Measurements from ENCODE around the gene COL8A1.

The COL8A1 gene

GRCh38 chr3:99764377-99764776, 126.0 kb downstream of the COL8A1 start (continued):
- TF ChIP-seq TSHZ2 (CRISPR knock-in tag; IDR thresholded peaks at IDR 0.05) (no peak), ZFP3 (CRISPR knock-in tag; IDR thresholded peaks at IDR 0.05) (no peak), OSR1 (CRISPR knock-in tag; IDR thresholded peaks at IDR 0.05) (no peak)

- no peak; the same call in 2 of the 3 replicates for ATAC-seq
- TF ChIP-seq TCF4 (CRISPR knock-in tag; IDR thresholded peaks at IDR 0.05; ENCODE audit: borderline replicate concordance), result no peak
- no peak for TF ChIP-seq GLIS3 (CRISPR knock-in tag; IDR thresholded peaks at IDR 0.05)
- no peak for TF ChIP-seq ZFP3 (CRISPR knock-in tag; IDR thresholded peaks at IDR 0.05)
- TF ChIP-seq, protein P1, sequence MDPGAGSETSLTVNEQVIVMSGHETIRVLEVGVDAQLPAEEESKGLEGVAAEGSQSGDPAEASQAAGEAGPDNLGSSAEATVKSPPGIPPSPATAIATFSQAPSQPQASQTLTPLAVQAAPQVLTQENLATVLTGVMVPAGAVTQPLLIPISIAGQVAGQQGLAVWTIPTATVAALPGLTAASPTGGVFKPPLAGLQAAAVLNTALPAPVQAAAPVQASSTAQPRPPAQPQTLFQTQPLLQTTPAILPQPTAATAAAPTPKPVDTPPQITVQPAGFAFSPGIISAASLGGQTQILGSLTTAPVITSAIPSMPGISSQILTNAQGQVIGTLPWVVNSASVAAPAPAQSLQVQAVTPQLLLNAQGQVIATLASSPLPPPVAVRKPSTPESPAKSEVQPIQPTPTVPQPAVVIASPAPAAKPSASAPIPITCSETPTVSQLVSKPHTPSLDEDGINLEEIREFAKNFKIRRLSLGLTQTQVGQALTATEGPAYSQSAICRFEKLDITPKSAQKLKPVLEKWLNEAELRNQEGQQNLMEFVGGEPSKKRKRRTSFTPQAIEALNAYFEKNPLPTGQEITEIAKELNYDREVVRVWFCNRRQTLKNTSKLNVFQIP (CRISPR knock-in tag; IDR thresholded peaks at IDR 0.05; ENCODE audit: borderline replicate concordance, low read depth), result no peak
- TF ChIP-seq SNAI2 (CRISPR knock-in tag; IDR thresholded peaks at IDR 0.05), result no peak
- TF ChIP-seq ZC3H10 (CRISPR knock-in tag; IDR thresholded peaks at IDR 0.05), result no peak
- no peak for TF ChIP-seq CSDC2 (CRISPR knock-in tag; IDR thresholded peaks at IDR 0.05)
- TF ChIP-seq RARB (CRISPR knock-in tag; IDR thresholded peaks at IDR 0.05), result no peak
- TF ChIP-seq TSHZ2 (CRISPR knock-in tag; IDR thresholded peaks at IDR 0.05), result no peak
- no peak for TF ChIP-seq ZFP30 (CRISPR knock-in tag; IDR thresholded peaks at IDR 0.05)
- no peak for TF ChIP-seq ZNF8 (CRISPR knock-in tag; IDR thresholded peaks at IDR 0.05)
- TF ChIP-seq, protein P2, sequence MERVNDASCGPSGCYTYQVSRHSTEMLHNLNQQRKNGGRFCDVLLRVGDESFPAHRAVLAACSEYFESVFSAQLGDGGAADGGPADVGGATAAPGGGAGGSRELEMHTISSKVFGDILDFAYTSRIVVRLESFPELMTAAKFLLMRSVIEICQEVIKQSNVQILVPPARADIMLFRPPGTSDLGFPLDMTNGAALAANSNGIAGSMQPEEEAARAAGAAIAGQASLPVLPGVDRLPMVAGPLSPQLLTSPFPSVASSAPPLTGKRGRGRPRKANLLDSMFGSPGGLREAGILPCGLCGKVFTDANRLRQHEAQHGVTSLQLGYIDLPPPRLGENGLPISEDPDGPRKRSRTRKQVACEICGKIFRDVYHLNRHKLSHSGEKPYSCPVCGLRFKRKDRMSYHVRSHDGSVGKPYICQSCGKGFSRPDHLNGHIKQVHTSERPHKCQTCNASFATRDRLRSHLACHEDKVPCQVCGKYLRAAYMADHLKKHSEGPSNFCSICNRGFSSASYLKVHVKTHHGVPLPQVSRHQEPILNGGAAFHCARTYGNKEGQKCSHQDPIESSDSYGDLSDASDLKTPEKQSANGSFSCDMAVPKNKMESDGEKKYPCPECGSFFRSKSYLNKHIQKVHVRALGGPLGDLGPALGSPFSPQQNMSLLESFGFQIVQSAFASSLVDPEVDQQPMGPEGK (CRISPR knock-in tag; IDR thresholded peaks at IDR 0.05; ENCODE audit: borderline replicate concordance), result no peak
- TF ChIP-seq TOX (CRISPR knock-in tag; IDR thresholded peaks at IDR 0.05; ENCODE audit: borderline replicate concordance), result no peak
- TF ChIP-seq ZNF70 (CRISPR knock-in tag; IDR thresholded peaks at IDR 0.05), result no peak
Measured at GRCh38 chr3:99765042-99765942, 126.9 kb downstream of the COL8A1 start.

DNA sequence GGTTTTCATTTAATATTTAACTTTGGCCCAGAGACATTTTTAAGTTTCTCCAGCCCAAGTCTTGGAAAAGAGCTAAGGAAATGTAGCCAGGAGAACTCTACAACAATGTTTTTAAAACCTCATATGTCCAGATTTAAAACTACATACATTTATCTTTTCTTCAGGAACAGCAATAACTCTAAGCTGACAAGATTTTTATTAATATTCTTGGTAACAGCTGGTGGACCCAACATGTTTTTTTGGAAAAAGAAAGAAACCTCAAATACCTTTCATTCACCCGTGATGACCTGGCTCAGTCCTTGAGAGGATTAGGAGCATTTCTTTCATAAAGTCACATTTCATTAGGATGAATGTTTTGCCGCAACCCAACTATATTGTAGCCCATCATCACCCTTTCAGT, 128.9 kb downstream of the COL8A1 start:
- ATAC-seq, result no peak
- no peak for TF ChIP-seq ZC3H10 (CRISPR knock-in tag; IDR thresholded peaks at IDR 0.05)
- TF ChIP-seq, protein P2 (CRISPR knock-in tag; IDR thresholded peaks at IDR 0.05; ENCODE audit: borderline replicate concordance), result no peak
- no peak for TF ChIP-seq PPARA (CRISPR knock-in tag; IDR thresholded peaks at IDR 0.05; ENCODE audit: borderline replicate concordance)
- TF ChIP-seq ESRRG (CRISPR knock-in tag; IDR thresholded peaks at IDR 0.05), result no peak
- no peak for TF ChIP-seq CSDC2 (CRISPR knock-in tag; IDR thresholded peaks at IDR 0.05)
- no peak for TF ChIP-seq BACH2 (CRISPR knock-in tag; IDR thresholded peaks at IDR 0.05; ENCODE audit: borderline replicate concordance)

Measured in SK-N-SH treated with all-trans-retinoic acid at 6 μM for 48 hours (cell line).